ENCODE measurements around the gene DTD1. TPM values are rescaled to one million over a fixed set of nuclear protein-coding genes. Genes with fewer than 3 reads are reported as not detected.

DTD1 gene
- total RNA-seq, 6 experiments from 2014 or later, result 5.4 to 21.2 (median 7.5) TPM

DNA sequence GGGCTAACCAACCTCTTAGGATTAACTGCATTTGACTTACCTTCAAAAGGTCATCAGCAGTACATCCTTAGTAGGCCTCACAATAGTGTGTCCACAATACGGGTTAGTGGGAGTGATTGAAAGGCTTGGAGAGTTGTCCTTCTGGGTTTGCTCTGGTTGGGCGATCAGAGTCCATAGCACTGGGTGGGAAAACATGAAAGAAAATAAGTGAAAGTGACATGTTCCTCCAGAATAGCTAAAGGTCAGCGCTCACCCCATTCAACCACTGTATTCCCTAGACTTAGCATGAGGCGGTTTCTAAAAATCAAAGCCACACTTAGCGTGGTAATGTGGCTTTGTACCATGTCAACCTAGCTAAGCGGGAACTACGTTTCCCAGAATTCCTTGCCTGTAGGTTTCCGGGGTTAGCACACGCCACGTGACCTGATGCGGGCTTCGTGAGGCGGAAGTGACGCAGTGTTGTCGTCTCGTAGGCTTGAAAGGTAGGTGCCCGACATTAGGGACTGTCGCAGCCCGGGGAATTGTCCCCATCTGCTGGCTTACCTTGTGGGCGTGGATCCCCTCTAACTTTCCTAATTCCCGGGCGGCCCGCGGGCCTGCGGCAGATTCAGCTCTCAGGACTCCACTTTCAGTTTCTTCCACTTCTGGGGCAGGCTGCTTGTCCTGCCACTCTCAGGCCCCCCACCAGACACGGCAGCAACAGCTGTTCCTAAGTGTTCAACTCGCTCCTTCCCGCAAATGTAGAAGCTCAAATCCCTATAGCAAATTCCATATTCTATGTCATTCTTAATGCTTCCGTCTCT, 206.0 kb downstream of the DTD1 start:
- WGBS (ENCODE audit: insufficient coverage, low coverage, low lambda C conversion rate, missing lambda C conversion rate), result 5% methylated on average over 14 of the region's 29 CpGs

GRCh38 chr20:18794428-18794787, 206.6 kb downstream of the DTD1 start:
- Histone ChIP-seq H3K9me3 (no peaks in the 10 kb centered on the region), H3K27me3 (no peaks in the 10 kb centered on the region), H3K4me1 (no peaks in the 10 kb centered on the region), H3K36me3 (no peaks in the 10 kb centered on the region), H3K27ac (peak overlapping the region; percentile 89 to 90 (median 89)), H3K4me3 (peak overlapping the region; percentile 61 to 79 (median 75))
- 48% methylated on average over 3 of the region's 3 CpGs for WGBS (ENCODE audit: insufficient coverage, low coverage, low lambda C conversion rate, missing lambda C conversion rate)
- DNase-seq (no peak), ATAC-seq (no peak)
- TF ChIP-seq CTCF (IDR thresholded peaks at IDR 0.05) (no peak), POLR2A (IDR thresholded peaks at IDR 0.05) (no peak)
- intact Hi-C loops (cut with DNase I), result no loop called here

More for the DNA sequence above, 206.0 kb downstream of the DTD1 start:
- peak; percentile 88 to 93 (median 91) for DNase-seq
- no peak for TF ChIP-seq POLR2A (IDR thresholded peaks at IDR 0.05)
- peak in 1 of 4 donors; percentile 17 for TF ChIP-seq CTCF (IDR thresholded peaks at IDR 0.05)
- Histone ChIP-seq H3K4me1 (no peaks in the 10 kb centered on the region), H3K9me3 (no peaks in the 10 kb centered on the region), H3K27ac (peak overlapping the region; percentile 89 to 90 (median 89)), H3K27me3 (no peaks in the 10 kb centered on the region), H3K36me3 (no peaks in the 10 kb centered on the region), H3K4me3 (peak overlapping the region; percentile 61 to 79 (median 75))
- peak; percentile 99 to 100 (median 100) for ATAC-seq
- intact Hi-C loops (cut with DNase I), result no loop called here

DNA sequence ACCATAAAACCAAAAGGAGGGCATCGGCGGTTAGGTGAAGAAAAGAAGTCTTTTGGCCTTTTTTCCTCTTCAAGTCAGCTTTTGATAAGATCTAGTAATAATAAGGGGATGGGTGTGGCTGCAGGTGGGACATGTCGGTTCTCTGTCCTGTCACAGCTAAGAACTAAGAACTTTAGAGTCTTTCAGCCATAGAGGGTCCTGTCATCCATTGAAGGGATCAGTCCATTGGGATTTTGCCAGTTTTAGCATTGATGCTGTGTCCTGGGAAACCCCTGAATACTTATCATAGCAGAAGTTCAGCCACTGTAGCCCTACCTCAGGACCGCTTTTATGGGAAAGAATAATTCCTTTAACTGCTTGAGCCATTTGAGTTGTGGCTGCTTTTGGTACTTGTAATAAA, 207.5 kb downstream of the DTD1 start:
- H3K27ac ChIP-seq, result no peak overlapping the region
- no peak for DNase-seq
- no peaks in the 10 kb centered on the region for H3K4me1 ChIP-seq
- TF ChIP-seq POLR2A (IDR thresholded peaks at IDR 0.05) (no peak), CTCF (IDR thresholded peaks at IDR 0.05) (no peak)
- no peaks in the 10 kb centered on the region for H3K9me3 ChIP-seq
- no peak for ATAC-seq
- no peaks in the 10 kb centered on the region for H3K36me3 ChIP-seq
- no peaks in the 10 kb centered on the region for H3K27me3 ChIP-seq
- intact Hi-C loops (cut with DNase I), result no loop called here
- 100% methylated on average over 2 of the region's 4 CpGs for WGBS (ENCODE audit: insufficient coverage, low coverage, low lambda C conversion rate, missing lambda C conversion rate)
- no peak overlapping the region for H3K4me3 ChIP-seq

DNA sequence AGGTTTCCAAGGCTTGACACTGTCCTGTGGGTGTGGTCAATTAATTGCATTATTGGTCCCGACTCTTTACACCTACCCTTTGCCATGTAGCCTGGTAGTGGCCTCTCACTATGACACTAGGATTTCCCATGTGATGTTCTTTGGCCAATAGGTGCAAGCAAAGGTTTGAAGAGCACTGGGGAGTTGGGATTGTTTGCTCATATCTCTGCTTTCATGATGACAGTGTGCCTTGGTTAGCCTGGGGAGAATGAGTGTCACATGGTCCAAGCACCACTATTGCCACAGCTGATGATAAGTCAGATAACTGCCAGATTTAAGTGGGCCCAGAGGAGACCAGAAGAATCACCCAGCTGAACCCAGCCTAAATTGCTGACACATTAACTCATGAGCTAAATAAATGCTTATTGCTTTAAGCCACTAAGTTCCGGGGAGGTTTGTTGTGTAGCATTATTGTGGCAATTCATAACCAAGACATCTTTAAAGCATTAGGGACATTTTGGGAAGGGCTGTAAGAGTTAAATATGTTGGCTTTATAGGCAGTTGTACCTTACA, 208.5 kb downstream of the DTD1 start:
- Histone ChIP-seq H3K4me3 (no peak overlapping the region), H3K36me3 (no peaks in the 10 kb centered on the region), H3K9me3 (no peaks in the 10 kb centered on the region), H3K27ac (no peak overlapping the region), H3K4me1 (no peaks in the 10 kb centered on the region), H3K27me3 (no peaks in the 10 kb centered on the region)
- intact Hi-C loops (cut with DNase I), result no loop called here
- ATAC-seq, result no peak
- 96% methylated on average over 2 of the region's 2 CpGs for WGBS (ENCODE audit: insufficient coverage, low coverage, low lambda C conversion rate, missing lambda C conversion rate)
- DNase-seq, result no peak
- no peak for TF ChIP-seq CTCF (IDR thresholded peaks at IDR 0.05)
- TF ChIP-seq POLR2A (IDR thresholded peaks at IDR 0.05), result no peak
